ENCODE measurements around the gene LACC1.

DNA sequence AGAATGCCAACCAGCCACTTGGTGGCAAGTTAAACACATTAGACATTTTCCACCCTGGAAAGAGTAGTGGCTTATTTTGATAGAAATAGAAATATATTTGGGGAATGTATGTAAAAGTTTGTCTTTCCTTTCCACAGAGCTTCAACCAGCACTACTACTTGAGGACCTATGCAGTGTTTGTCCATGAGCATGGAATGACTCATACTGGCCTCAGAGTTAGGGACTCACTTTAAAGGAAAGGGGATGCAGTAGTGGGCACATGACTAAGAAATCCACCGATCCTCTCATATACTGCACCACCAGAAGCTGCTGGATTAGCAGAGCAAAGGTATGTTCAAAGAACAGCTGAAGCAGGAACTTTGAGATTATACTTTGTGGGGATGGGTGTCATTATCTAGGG, 62.6 kb downstream of the LACC1 start:
- TF ChIP-seq, protein P1, sequence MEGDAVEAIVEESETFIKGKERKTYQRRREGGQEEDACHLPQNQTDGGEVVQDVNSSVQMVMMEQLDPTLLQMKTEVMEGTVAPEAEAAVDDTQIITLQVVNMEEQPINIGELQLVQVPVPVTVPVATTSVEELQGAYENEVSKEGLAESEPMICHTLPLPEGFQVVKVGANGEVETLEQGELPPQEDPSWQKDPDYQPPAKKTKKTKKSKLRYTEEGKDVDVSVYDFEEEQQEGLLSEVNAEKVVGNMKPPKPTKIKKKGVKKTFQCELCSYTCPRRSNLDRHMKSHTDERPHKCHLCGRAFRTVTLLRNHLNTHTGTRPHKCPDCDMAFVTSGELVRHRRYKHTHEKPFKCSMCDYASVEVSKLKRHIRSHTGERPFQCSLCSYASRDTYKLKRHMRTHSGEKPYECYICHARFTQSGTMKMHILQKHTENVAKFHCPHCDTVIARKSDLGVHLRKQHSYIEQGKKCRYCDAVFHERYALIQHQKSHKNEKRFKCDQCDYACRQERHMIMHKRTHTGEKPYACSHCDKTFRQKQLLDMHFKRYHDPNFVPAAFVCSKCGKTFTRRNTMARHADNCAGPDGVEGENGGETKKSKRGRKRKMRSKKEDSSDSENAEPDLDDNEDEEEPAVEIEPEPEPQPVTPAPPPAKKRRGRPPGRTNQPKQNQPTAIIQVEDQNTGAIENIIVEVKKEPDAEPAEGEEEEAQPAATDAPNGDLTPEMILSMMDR (IDR thresholded peaks at IDR 0.05; ENCODE audit: extremely low read depth in 1 of 2, insufficient read depth in 1 of 2, low read depth in 1 of 2, low read length in 2 of 2), result no peak
- TF ChIP-seq, protein P2, sequence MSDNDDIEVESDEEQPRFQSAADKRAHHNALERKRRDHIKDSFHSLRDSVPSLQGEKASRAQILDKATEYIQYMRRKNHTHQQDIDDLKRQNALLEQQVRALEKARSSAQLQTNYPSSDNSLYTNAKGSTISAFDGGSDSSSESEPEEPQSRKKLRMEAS (IDR thresholded peaks at IDR 0.05; ENCODE audit: insufficient read depth, insufficient read length), result no peak
- TF ChIP-seq EZH2 (IDR thresholded peaks at IDR 0.05; ENCODE audit: borderline replicate concordance, low read depth, low read length, severe bottlenecking) (no peak), POLR2AphosphoS5 (IDR thresholded peaks at IDR 0.05; ENCODE audit: insufficient read depth, low read depth, low read length) (no peak), JUN (IDR thresholded peaks at IDR 0.05; ENCODE audit: borderline replicate concordance, insufficient read depth, insufficient read length, low read depth) (no peak)
